Karpas-422 (cell line): ENCODE measurements around the gene CAMK1G. TPM values are rescaled to one million over a fixed set of nuclear protein-coding genes. Genes with fewer than 3 reads are reported as not detected.

Experiments used
- DNase-seq: peaks from one replicate; pipeline ENCODE4 v3.0.0-alpha.2; 2015
- H2AFZ ChIP-seq: fragments of 200-600 bp; sonication (generic); 2 replicates; pipeline ENCODE4 v1.6.1; 2014; ENCODE audit warnings: antibody characterized with exemption, low read length, mixed read lengths
- H3K27ac ChIP-seq: fragments of 200-600 bp; sonication (generic); 2 replicates; pipeline ENCODE4 v1.5.1; 2014; ENCODE audit warnings: mild to moderate bottlenecking, low read length, moderate library complexity
- H3K27me3 ChIP-seq: fragments of 200-600 bp; sonication (generic); 2 replicates; pipeline ENCODE4 v1.6.1; 2014; ENCODE audit warnings: low read length, mixed read lengths
- H3K36me3 ChIP-seq: fragments of 200-600 bp; sonication (generic); 2 replicates; pipeline ENCODE4 v1.6.1; 2014; ENCODE audit warnings: low read length, mixed read lengths; ENCODE audit not compliant: insufficient read depth
- H3K4me1 ChIP-seq: fragments of 200-600 bp; sonication (generic); 2 replicates; pipeline ENCODE4 v1.6.1; 2014; ENCODE audit warnings: mild to moderate bottlenecking, low read length, mixed read lengths
- H3K4me2 ChIP-seq: fragments of 200-600 bp; sonication (generic); 2 replicates; pipeline ENCODE4 v1.6.1; 2014; ENCODE audit warnings: low read length, low read depth, mild to moderate bottlenecking; ENCODE audit not compliant: poor library complexity, severe bottlenecking
- H3K4me3 ChIP-seq: fragments of 200-600 bp; sonication (generic); 2 replicates; pipeline ENCODE4 v1.5.1; 2014; ENCODE audit warnings: mild to moderate bottlenecking, antibody characterized with exemption, low read length, mixed read lengths
- H3K79me2 ChIP-seq: fragments of 200-600 bp; sonication (generic); 2 replicates; pipeline ENCODE4 v1.6.1; 2014; ENCODE audit warnings: mild to moderate bottlenecking, low read length, mixed read lengths
- H3K9ac ChIP-seq: fragments of 200-600 bp; sonication (generic); 2 replicates; pipeline ENCODE4 v1.6.0; 2014; ENCODE audit warnings: low read length
- H3K9me2 ChIP-seq: fragments of 200-600 bp; sonication (generic), shearing (Covaris generic); replicated peaks from 2 replicates; pipeline ENCODE4 v1.6.0; 2014; ENCODE audit warnings: mild to moderate bottlenecking, low read length, moderate library complexity; ENCODE audit not compliant: insufficient read depth
- H3K9me3 ChIP-seq: fragments of 300-700, 200-600 bp; sonication (generic); 2 replicates; pipeline ENCODE4 v1.6.1; 2014; ENCODE audit warnings: low read length, mixed read lengths
- H4K20me1 ChIP-seq: fragments of 200-600 bp; sonication (generic); 2 replicates; pipeline ENCODE4 v1.6.1; 2014; ENCODE audit warnings: mild to moderate bottlenecking, antibody characterized with exemption, low read length, low read depth; ENCODE audit not compliant: insufficient read depth
- total RNA-seq: library from RNA; depleted of rRNA; stranded (reverse); fragments of >200 nt; shearing (Covaris generic); gene quantifications from 2 replicates; pipeline ENCODE4 v1.2.3, GENCODE V29; 2014; ENCODE audit warnings: low replicate concordance

Gene CAMK1G
- total RNA-seq, 1 experiment from 2014 or later, result not detected

GRCh38 chr1:209609791-209610630, 26.5 kb downstream of the CAMK1G start:
- Histone ChIP-seq H3K27me3 (no peaks in the 10 kb centered on the region), H3K27ac (no peak overlapping the region), H3K4me3 (no peak overlapping the region), H3K4me2 (no peak overlapping the region), H3K4me1 (no peaks in the 10 kb centered on the region), H4K20me1 (no peaks in the 10 kb centered on the region), H3K9me3 (no peaks in the 10 kb centered on the region), H3K9ac (no peak overlapping the region), H3K9me2 (no peaks in the 10 kb centered on the region), H3K79me2 (no peaks in the 10 kb centered on the region), H3K36me3 (no peaks in the 10 kb centered on the region), H2AFZ (no peak overlapping the region)
- no peak for DNase-seq

- Histone ChIP-seq H2AFZ (no peak overlapping the region), H3K4me1 (no peaks in the 10 kb centered on the region), H4K20me1 (no peaks in the 10 kb centered on the region), H3K4me2 (no peak overlapping the region), H3K9me3 (no peaks in the 10 kb centered on the region), H3K9ac (no peak overlapping the region), H3K36me3 (no peaks in the 10 kb centered on the region), H3K27me3 (no peaks in the 10 kb centered on the region), H3K27ac (no peak overlapping the region), H3K4me3 (no peak overlapping the region), H3K9me2 (no peaks in the 10 kb centered on the region), H3K79me2 (no peaks in the 10 kb centered on the region)
- DNase-seq, result no peak
Measured at GRCh38 chr1:209610631-209610905, 27.1 kb downstream of the CAMK1G start.

GRCh38 chr1:209611771-209612570, 28.5 kb downstream of the CAMK1G start:
- Histone ChIP-seq H3K36me3 (no peaks in the 10 kb centered on the region), H3K9me2 (no peaks in the 10 kb centered on the region), H4K20me1 (no peaks in the 10 kb centered on the region), H3K4me2 (no peak overlapping the region), H3K9ac (no peak overlapping the region), H3K27me3 (no peaks in the 10 kb centered on the region), H3K79me2 (no peaks in the 10 kb centered on the region), H3K4me3 (no peak overlapping the region), H3K9me3 (no peaks in the 10 kb centered on the region), H2AFZ (no peak overlapping the region), H3K27ac (no peak overlapping the region), H3K4me1 (no peaks in the 10 kb centered on the region)
- DNase-seq, result no peak

GRCh38 chr1:209612646-209613399, 29.3 kb downstream of the CAMK1G start:
- no peaks in the 10 kb centered on the region for H3K27me3 ChIP-seq
- no peak for DNase-seq
- no peaks in the 10 kb centered on the region for H3K79me2 ChIP-seq
- H4K20me1 ChIP-seq, result no peaks in the 10 kb centered on the region
- no peaks in the 10 kb centered on the region for H3K36me3 ChIP-seq
- no peak overlapping the region for H2AFZ ChIP-seq
- no peaks in the 10 kb centered on the region for H3K4me1 ChIP-seq
- H3K27ac ChIP-seq, result no peak overlapping the region
- no peaks in the 10 kb centered on the region for H3K9me3 ChIP-seq
- H3K4me2 ChIP-seq, result no peak overlapping the region
- no peaks in the 10 kb centered on the region for H3K9me2 ChIP-seq
- no peak overlapping the region for H3K9ac ChIP-seq
- no peak overlapping the region for H3K4me3 ChIP-seq

GRCh38 chr1:209613400-209614150, 30.1 kb downstream of the CAMK1G start:
- Histone ChIP-seq H3K4me3 (no peak overlapping the region), H3K27me3 (no peaks in the 10 kb centered on the region), H3K36me3 (no peaks in the 10 kb centered on the region), H3K9me3 (no peaks in the 10 kb centered on the region), H4K20me1 (no peaks in the 10 kb centered on the region), H3K4me1 (no peaks in the 10 kb centered on the region), H2AFZ (no peak overlapping the region), H3K27ac (no peak overlapping the region), H3K9ac (no peak overlapping the region), H3K79me2 (no peaks in the 10 kb centered on the region), H3K9me2 (no peaks in the 10 kb centered on the region), H3K4me2 (no peak overlapping the region)
- no peak for DNase-seq

GRCh38 chr1:209614151-209614420, 30.6 kb downstream of the CAMK1G start:
- H3K4me1 ChIP-seq, result no peaks in the 10 kb centered on the region
- no peaks in the 10 kb centered on the region for H3K9me3 ChIP-seq
- H3K9ac ChIP-seq, result no peak overlapping the region
- DNase-seq, result no peak
- no peak overlapping the region for H3K4me3 ChIP-seq
- H3K27me3 ChIP-seq, result no peaks in the 10 kb centered on the region
- H4K20me1 ChIP-seq, result no peaks in the 10 kb centered on the region
- H3K27ac ChIP-seq, result no peak overlapping the region
- no peak overlapping the region for H2AFZ ChIP-seq
- H3K79me2 ChIP-seq, result no peaks in the 10 kb centered on the region
- no peaks in the 10 kb centered on the region for H3K9me2 ChIP-seq
- no peaks in the 10 kb centered on the region for H3K36me3 ChIP-seq
- H3K4me2 ChIP-seq, result no peak overlapping the region

GRCh38 chr1:209614906-209615305, 31.4 kb downstream of the CAMK1G start:
- no peak overlapping the region for H2AFZ ChIP-seq
- no peaks in the 10 kb centered on the region for H3K9me2 ChIP-seq
- no peaks in the 10 kb centered on the region for H3K79me2 ChIP-seq
- no peaks in the 10 kb centered on the region for H3K9me3 ChIP-seq
- no peak overlapping the region for H3K9ac ChIP-seq
- no peaks in the 10 kb centered on the region for H4K20me1 ChIP-seq
- DNase-seq, result no peak
- no peak overlapping the region for H3K27ac ChIP-seq
- H3K27me3 ChIP-seq, result no peaks in the 10 kb centered on the region
- H3K4me3 ChIP-seq, result no peak overlapping the region
- no peak overlapping the region for H3K4me2 ChIP-seq
- H3K4me1 ChIP-seq, result no peaks in the 10 kb centered on the region
- H3K36me3 ChIP-seq, result no peaks in the 10 kb centered on the region
